HEK293 (cell line): ENCODE data around the gene DLL4.
A peak's percentile ranks its signal among the peaks of the same experiment; 100 is the strongest.

Experiments
- GLIS1 ChIP-seq: fragments of 450-650 bp; formaldehyde crosslinking; IDR thresholded peaks from 2 replicates; pipeline ENCODE4 v1.5.1; 2016; ENCODE audit warnings: missing biosample characterization, missing genetic modification characterization
- HOXA7 ChIP-seq: sonication (generic); formaldehyde crosslinking; IDR thresholded peaks from 2 replicates; pipeline ENCODE4 v1.8.1; 2022; ENCODE audit warnings: missing genetic modification reagents, borderline replicate concordance
- KLF7 ChIP-seq: fragments of 450-650 bp; formaldehyde crosslinking; IDR thresholded peaks from 2 replicates; pipeline ENCODE4 v1.5.1; 2016; ENCODE audit warnings: missing biosample characterization, missing genetic modification characterization, borderline replicate concordance
- MEIS1 ChIP-seq: sonication (generic); formaldehyde crosslinking; IDR thresholded peaks from 2 replicates; pipeline ENCODE4 v1.8.1; 2022; ENCODE audit warnings: missing genetic modification reagents, mild to moderate bottlenecking, borderline replicate concordance
- MYNN ChIP-seq: fragments of 450-650 bp; formaldehyde crosslinking; IDR thresholded peaks from 2 replicates; pipeline ENCODE4 v1.5.1; 2016; ENCODE audit warnings: missing biosample characterization, missing genetic modification characterization, borderline replicate concordance
- PRDM1 ChIP-seq: fragments of 450-650 bp; formaldehyde crosslinking; IDR thresholded peaks from 2 replicates; pipeline ENCODE4; 2016; ENCODE audit warnings: missing biosample characterization, missing genetic modification characterization
- SALL2 ChIP-seq: fragments of 450-650 bp; formaldehyde crosslinking; IDR thresholded peaks from 2 replicates; pipeline ENCODE4 v1.5.0; 2017; ENCODE audit warnings: missing biosample characterization, mild to moderate bottlenecking, missing genetic modification characterization, borderline replicate concordance
- SCRT2 ChIP-seq: fragments of 450-650 bp; formaldehyde crosslinking; IDR thresholded peaks from 2 replicates; pipeline ENCODE4 v1.5.1; 2016; ENCODE audit warnings: missing biosample characterization, missing genetic modification characterization
- SP3 ChIP-seq: fragments of 450-650 bp; formaldehyde crosslinking; IDR thresholded peaks from 2 replicates; pipeline ENCODE4 v1.5.1; 2016; ENCODE audit warnings: missing biosample characterization, missing genetic modification characterization
- ZFP3 ChIP-seq: fragments of 450-650 bp; formaldehyde crosslinking; IDR thresholded peaks from 2 replicates; pipeline ENCODE4 v1.5.1; 2016; ENCODE audit warnings: low read depth, missing biosample characterization, missing genetic modification characterization
- ZNF114 ChIP-seq: fragments of 450-650 bp; formaldehyde crosslinking; IDR thresholded peaks from 2 replicates; pipeline ENCODE4 v1.5.0; 2017; ENCODE audit warnings: missing biosample characterization, missing genetic modification characterization
- ZNF175 ChIP-seq: fragments of 450-650 bp; formaldehyde crosslinking; IDR thresholded peaks from 2 replicates; pipeline ENCODE4 v1.5.1; 2016; ENCODE audit warnings: missing biosample characterization, missing genetic modification characterization
- ZNF18 ChIP-seq: fragments of 450-650 bp; formaldehyde crosslinking; IDR thresholded peaks from 2 replicates; pipeline ENCODE4 v1.5.1; 2016; ENCODE audit warnings: missing biosample characterization, missing genetic modification characterization
- ZNF19 ChIP-seq: fragments of 450-650 bp; formaldehyde crosslinking; IDR thresholded peaks from 2 replicates; pipeline ENCODE4; 2016; ENCODE audit warnings: missing biosample characterization, missing genetic modification characterization, low read depth
- ZNF2 ChIP-seq: fragments of 450-650 bp; formaldehyde crosslinking; IDR thresholded peaks from 2 replicates; pipeline ENCODE4 v1.5.1; 2016; ENCODE audit warnings: missing biosample characterization, missing genetic modification characterization
- ZNF239 ChIP-seq: fragments of 450-650 bp; formaldehyde crosslinking; IDR thresholded peaks from 2 replicates; pipeline ENCODE4 v1.5.1; 2016; ENCODE audit warnings: missing biosample characterization, missing genetic modification characterization
- ZNF24 ChIP-seq: fragments of 450-650 bp; formaldehyde crosslinking; IDR thresholded peaks from 2 replicates; pipeline ENCODE4 v1.5.1; 2016; ENCODE audit warnings: missing biosample characterization, missing genetic modification characterization
- ZNF248 ChIP-seq: fragments of 450-650 bp; formaldehyde crosslinking; IDR thresholded peaks from 2 replicates; pipeline ENCODE4 v1.5.1; 2017; ENCODE audit warnings: missing biosample characterization, missing genetic modification characterization
- ZNF266 ChIP-seq: fragments of 450-650 bp; formaldehyde crosslinking; IDR thresholded peaks from 2 replicates; pipeline ENCODE4 v1.5.1; 2016; ENCODE audit warnings: missing biosample characterization, missing genetic modification characterization, low read depth
- ZNF354C ChIP-seq: fragments of 450-650 bp; formaldehyde crosslinking; IDR thresholded peaks from 2 replicates; pipeline ENCODE4 v1.5.1; 2016; ENCODE audit warnings: missing biosample characterization, missing genetic modification characterization, low read depth, borderline replicate concordance
- ZNF394 ChIP-seq: fragments of 450-650 bp; formaldehyde crosslinking; IDR thresholded peaks from 2 replicates; pipeline ENCODE4 v1.5.1; 2016; ENCODE audit warnings: missing biosample characterization, missing genetic modification characterization, mild to moderate bottlenecking, moderate library complexity, borderline replicate concordance
- ZNF398 ChIP-seq: fragments of 450-650 bp; formaldehyde crosslinking; IDR thresholded peaks from 2 replicates; pipeline ENCODE4 v1.5.1; 2017; ENCODE audit warnings: missing biosample characterization, missing genetic modification characterization
- ZNF426 ChIP-seq: fragments of 450-650 bp; formaldehyde crosslinking; IDR thresholded peaks from 2 replicates; pipeline ENCODE4 v1.5.1; 2017; ENCODE audit warnings: missing biosample characterization, missing genetic modification characterization, mild to moderate bottlenecking, inconsistent platforms, moderate library complexity
- ZNF433 ChIP-seq: fragments of 450-650 bp; formaldehyde crosslinking; IDR thresholded peaks from 2 replicates; pipeline ENCODE4 v1.5.1; 2016; ENCODE audit warnings: missing biosample characterization, missing genetic modification characterization, low read depth
- ZNF473 ChIP-seq: fragments of 450-650 bp; formaldehyde crosslinking; IDR thresholded peaks from 2 replicates; pipeline ENCODE4 v1.5.1; 2017; ENCODE audit warnings: missing biosample characterization, missing genetic modification characterization
- ZNF600 ChIP-seq: fragments of 450-650 bp; formaldehyde crosslinking; IDR thresholded peaks from 2 replicates; pipeline ENCODE4 v1.5.1; 2016; ENCODE audit warnings: missing biosample characterization, missing genetic modification characterization
- ZNF670 ChIP-seq: fragments of 450-650 bp; formaldehyde crosslinking; IDR thresholded peaks from 2 replicates; pipeline ENCODE4 v1.5.1; 2016; ENCODE audit warnings: missing biosample characterization, missing genetic modification characterization, low read depth
- ZSCAN5A ChIP-seq: fragments of 450-650 bp; formaldehyde crosslinking; IDR thresholded peaks from 2 replicates; pipeline ENCODE4 v1.5.1; 2016; ENCODE audit warnings: missing biosample characterization, missing genetic modification characterization
- TF ChIP-seq, protein P1 (sequence below): fragments of 450-650 bp; formaldehyde crosslinking; IDR thresholded peaks from 2 replicates; pipeline ENCODE4 v1.5.1; 2017; ENCODE audit warnings: missing biosample characterization, missing genetic modification characterization
- TF ChIP-seq, protein P2 (sequence below): fragments of 450-650 bp; formaldehyde crosslinking; IDR thresholded peaks from 2 replicates; pipeline ENCODE4 v1.5.1; 2016; ENCODE audit warnings: missing biosample characterization, missing genetic modification characterization
- TF ChIP-seq, protein P3 (sequence below): fragments of 450-650 bp; formaldehyde crosslinking; IDR thresholded peaks from 2 replicates; pipeline ENCODE4 v1.5.1; 2016; ENCODE audit warnings: missing biosample characterization, missing genetic modification characterization

The DLL4 gene

DNA sequence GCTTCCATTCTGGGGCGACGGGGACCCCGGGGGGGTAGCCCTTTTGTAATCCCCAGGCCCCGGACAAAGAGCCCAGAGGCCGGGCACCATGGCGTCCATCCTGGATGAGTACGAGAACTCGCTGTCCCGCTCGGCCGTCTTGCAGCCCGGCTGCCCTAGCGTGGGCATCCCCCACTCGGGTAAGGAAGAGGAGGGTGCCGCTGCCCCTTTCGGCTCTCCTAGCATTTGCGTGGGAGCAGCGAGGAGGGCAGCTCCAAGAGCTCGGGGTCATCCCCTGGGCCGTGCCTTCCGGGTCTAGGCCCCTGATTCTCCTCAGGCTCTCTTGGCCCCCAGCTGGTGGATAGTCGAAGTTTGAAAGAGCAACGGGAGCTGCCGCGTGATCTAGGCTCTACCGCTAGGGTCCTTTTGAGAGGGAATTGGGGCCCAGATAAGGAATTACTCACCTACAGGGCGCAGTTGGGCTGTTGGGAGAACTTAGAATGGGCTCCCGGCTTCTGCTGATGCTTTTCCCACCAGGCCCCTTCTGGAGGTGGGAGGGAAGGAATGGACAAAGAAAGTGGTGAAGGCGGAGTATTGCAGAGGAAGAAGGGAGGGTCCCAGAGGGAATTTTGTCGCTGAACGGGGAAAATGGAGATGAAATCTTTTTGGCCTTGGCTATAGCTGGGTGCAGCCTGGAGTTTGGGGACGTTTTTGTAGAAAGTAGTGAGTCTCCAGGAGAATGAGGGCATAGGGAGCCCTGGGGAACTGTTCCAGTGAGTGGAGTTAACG is 34.3 kb upstream of the DLL4 start (continued):
- no peak for TF ChIP-seq ZNF398
- TF ChIP-seq ZNF248 (tag by site-specific recombination), result no peak
- TF ChIP-seq, protein P1, sequence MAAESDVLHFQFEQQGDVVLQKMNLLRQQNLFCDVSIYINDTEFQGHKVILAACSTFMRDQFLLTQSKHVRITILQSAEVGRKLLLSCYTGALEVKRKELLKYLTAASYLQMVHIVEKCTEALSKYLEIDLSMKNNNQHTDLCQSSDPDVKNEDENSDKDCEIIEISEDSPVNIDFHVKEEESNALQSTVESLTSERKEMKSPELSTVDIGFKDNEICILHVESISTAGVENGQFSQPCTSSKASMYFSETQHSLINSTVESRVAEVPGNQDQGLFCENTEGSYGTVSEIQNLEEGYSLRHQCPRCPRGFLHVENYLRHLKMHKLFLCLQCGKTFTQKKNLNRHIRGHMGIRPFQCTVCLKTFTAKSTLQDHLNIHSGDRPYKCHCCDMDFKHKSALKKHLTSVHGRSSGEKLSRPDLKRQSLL, result no peak
- no peak for TF ChIP-seq ZNF473 (tag by site-specific recombination)
- TF ChIP-seq SP3 (tag by site-specific recombination), result 0 out of 2 replicates have a peak, but pooled peaks have one; percentile 25
- TF ChIP-seq ZNF19 (tag by site-specific recombination), result no peak
- no peak for TF ChIP-seq ZNF18 (tag by site-specific recombination)
- TF ChIP-seq ZNF354C (tag by site-specific recombination), result no peak
- TF ChIP-seq SALL2 (tag by site-specific recombination), result no peak
- TF ChIP-seq ZNF600 (tag by site-specific recombination), result no peak
- TF ChIP-seq GLIS1 (tag by site-specific recombination), result no peak
- TF ChIP-seq ZNF239 (tag by site-specific recombination), result no peak
- TF ChIP-seq HOXA7 (CRISPR knock-in tag), result no peak
- TF ChIP-seq ZNF670 (tag by site-specific recombination), result no peak
- TF ChIP-seq ZNF24 (tag by site-specific recombination), result no peak
- no peak for TF ChIP-seq ZNF175 (tag by site-specific recombination)
- TF ChIP-seq SCRT2, result no peak
- TF ChIP-seq PRDM1 (tag by site-specific recombination), result peak; percentile 51
- TF ChIP-seq ZSCAN5A (tag by site-specific recombination), result no peak
- TF ChIP-seq MYNN (tag by site-specific recombination), result no peak
- TF ChIP-seq ZFP3, result no peak
- no peak for TF ChIP-seq ZNF433 (tag by site-specific recombination)
- TF ChIP-seq, protein P2, sequence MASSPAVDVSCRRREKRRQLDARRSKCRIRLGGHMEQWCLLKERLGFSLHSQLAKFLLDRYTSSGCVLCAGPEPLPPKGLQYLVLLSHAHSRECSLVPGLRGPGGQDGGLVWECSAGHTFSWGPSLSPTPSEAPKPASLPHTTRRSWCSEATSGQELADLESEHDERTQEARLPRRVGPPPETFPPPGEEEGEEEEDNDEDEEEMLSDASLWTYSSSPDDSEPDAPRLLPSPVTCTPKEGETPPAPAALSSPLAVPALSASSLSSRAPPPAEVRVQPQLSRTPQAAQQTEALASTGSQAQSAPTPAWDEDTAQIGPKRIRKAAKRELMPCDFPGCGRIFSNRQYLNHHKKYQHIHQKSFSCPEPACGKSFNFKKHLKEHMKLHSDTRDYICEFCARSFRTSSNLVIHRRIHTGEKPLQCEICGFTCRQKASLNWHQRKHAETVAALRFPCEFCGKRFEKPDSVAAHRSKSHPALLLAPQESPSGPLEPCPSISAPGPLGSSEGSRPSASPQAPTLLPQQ (tag by site-specific recombination), result peak; percentile 42; the same call in 1 of the 2 replicates
- no peak for TF ChIP-seq MEIS1 (CRISPR knock-in tag)
- TF ChIP-seq, protein P3, sequence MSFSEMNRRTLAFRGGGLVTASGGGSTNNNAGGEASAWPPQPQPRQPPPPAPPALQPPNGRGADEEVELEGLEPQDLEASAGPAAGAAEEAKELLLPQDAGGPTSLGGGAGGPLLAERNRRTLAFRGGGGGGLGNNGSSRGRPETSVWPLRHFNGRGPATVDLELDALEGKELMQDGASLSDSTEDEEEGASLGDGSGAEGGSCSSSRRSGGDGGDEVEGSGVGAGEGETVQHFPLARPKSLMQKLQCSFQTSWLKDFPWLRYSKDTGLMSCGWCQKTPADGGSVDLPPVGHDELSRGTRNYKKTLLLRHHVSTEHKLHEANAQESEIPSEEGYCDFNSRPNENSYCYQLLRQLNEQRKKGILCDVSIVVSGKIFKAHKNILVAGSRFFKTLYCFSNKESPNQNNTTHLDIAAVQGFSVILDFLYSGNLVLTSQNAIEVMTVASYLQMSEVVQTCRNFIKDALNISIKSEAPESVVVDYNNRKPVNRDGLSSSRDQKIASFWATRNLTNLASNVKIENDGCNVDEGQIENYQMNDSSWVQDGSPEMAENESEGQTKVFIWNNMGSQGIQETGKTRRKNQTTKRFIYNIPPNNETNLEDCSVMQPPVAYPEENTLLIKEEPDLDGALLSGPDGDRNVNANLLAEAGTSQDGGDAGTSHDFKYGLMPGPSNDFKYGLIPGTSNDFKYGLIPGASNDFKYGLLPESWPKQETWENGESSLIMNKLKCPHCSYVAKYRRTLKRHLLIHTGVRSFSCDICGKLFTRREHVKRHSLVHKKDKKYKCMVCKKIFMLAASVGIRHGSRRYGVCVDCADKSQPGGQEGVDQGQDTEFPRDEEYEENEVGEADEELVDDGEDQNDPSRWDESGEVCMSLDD (tag by site-specific recombination), result no peak
- TF ChIP-seq ZNF394 (tag by site-specific recombination), result no peak
- no peak for TF ChIP-seq ZNF426 (tag by site-specific recombination)
- TF ChIP-seq ZNF2 (tag by site-specific recombination), result no peak
- no peak for TF ChIP-seq ZNF114 (tag by site-specific recombination)
- no peak for TF ChIP-seq ZNF266
- TF ChIP-seq KLF7 (tag by site-specific recombination), result no peak
